ENCODE data around the gene ZBTB21. TPM values are rescaled to one million over a fixed set of nuclear protein-coding genes. Genes with fewer than 3 reads are reported as not detected.

Gene ZBTB21
- total RNA-seq, 1 experiment from 2014 or later: 18.1 TPM

- H3K14ac ChIP-seq (ENCODE audit: insufficient read depth, low read length): no peak overlapping the region
- no peaks in the 10 kb centered on the region for H3K27me3 ChIP-seq (ENCODE audit: insufficient read depth, low read length)
- H4K20me1 ChIP-seq (ENCODE audit: control insufficient read depth, insufficient read depth, insufficient read length): no peaks in the 10 kb centered on the region
- Mint-ChIP-seq H3K9me3 (no peaks in the 10 kb centered on the region), H3K4me3 (no peak overlapping the region), H3K36me3 (ENCODE audit: insufficient read depth in 1 of 3, low read depth in 3 of 3) (peaks cover 14 to 17% (median 16%) of the 10 kb centered on the region in 3 experiments), H3K27ac (no peak overlapping the region), H3K27me3 (ENCODE audit: low read depth) (peaks cover 2% of the 10 kb centered on the region), H3K4me1 (no peaks in the 10 kb centered on the region)
- no peak overlapping the region for H3K23ac ChIP-seq (ENCODE audit: insufficient read length, low read depth, low read length)
- H4K8ac ChIP-seq (replicated peaks; ENCODE audit: insufficient read length, low read depth, low read length): no peak overlapping the region
- no peak overlapping the region for H3K18ac ChIP-seq (ENCODE audit: insufficient read length, low read depth, low read length)
- H3K9me3 ChIP-seq (ENCODE audit: control insufficient read depth, low read depth, low read length): no peaks in the 10 kb centered on the region
- DNase-seq: no peak
- no peak overlapping the region for H3K9ac ChIP-seq (ENCODE audit: extremely low read depth, insufficient read length, low read length)
- H3K4me1 ChIP-seq (ENCODE audit: insufficient read depth, low read length): no peaks in the 10 kb centered on the region
- no peak overlapping the region for H3K56ac ChIP-seq (ENCODE audit: insufficient read length, low read depth, low read length)
- H2BK20ac ChIP-seq (ENCODE audit: low read depth, low read length, poor library complexity, severe bottlenecking): no peak overlapping the region
- no peak overlapping the region for H3K27ac ChIP-seq (ENCODE audit: insufficient read length, low read depth, low read length)
- H2BK120ac ChIP-seq (ENCODE audit: low read depth, low read length, poor library complexity, severe bottlenecking): no peak overlapping the region
- no peak overlapping the region for H2AK5ac ChIP-seq (ENCODE audit: insufficient read length, low read length)
- TF ChIP-seq, protein P1, sequence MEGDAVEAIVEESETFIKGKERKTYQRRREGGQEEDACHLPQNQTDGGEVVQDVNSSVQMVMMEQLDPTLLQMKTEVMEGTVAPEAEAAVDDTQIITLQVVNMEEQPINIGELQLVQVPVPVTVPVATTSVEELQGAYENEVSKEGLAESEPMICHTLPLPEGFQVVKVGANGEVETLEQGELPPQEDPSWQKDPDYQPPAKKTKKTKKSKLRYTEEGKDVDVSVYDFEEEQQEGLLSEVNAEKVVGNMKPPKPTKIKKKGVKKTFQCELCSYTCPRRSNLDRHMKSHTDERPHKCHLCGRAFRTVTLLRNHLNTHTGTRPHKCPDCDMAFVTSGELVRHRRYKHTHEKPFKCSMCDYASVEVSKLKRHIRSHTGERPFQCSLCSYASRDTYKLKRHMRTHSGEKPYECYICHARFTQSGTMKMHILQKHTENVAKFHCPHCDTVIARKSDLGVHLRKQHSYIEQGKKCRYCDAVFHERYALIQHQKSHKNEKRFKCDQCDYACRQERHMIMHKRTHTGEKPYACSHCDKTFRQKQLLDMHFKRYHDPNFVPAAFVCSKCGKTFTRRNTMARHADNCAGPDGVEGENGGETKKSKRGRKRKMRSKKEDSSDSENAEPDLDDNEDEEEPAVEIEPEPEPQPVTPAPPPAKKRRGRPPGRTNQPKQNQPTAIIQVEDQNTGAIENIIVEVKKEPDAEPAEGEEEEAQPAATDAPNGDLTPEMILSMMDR (conservative IDR thresholded peaks at IDR 0.05): no peak
- H2AFZ ChIP-seq (ENCODE audit: low read length): no peak overlapping the region
- H2BK5ac ChIP-seq (ENCODE audit: insufficient read length, low read length): no peak overlapping the region
- no peak overlapping the region for H3K4me2 ChIP-seq (ENCODE audit: insufficient read depth, insufficient read length, low read length)
- H4K5ac ChIP-seq (ENCODE audit: insufficient read length, low read depth, low read length): no peak overlapping the region
- no CpG with 5 or more reads among the region's 3 CpGs for WGBS (ENCODE audit: extremely low coverage, insufficient read length, low lambda C conversion rate)
- no peak overlapping the region for H2BK15ac ChIP-seq (ENCODE audit: low read depth, low read length)
- H3T11ph ChIP-seq (ENCODE audit: low read length): no peak overlapping the region
- no peaks in the 10 kb centered on the region for H3K23me2 ChIP-seq (ENCODE audit: insufficient read length, low read depth, low read length, poor library complexity, severe bottlenecking)
- H2BK12ac ChIP-seq (ENCODE audit: insufficient read length, low read depth, low read length): no peak overlapping the region
- H4K91ac ChIP-seq (ENCODE audit: insufficient read length, low read depth, low read length): no peak overlapping the region
- H3K79me1 ChIP-seq (ENCODE audit: insufficient read depth, low read depth, low read length, poor library complexity, severe bottlenecking): no peaks in the 10 kb centered on the region
- H3K4ac ChIP-seq (ENCODE audit: low read depth, low read length): no peak overlapping the region
- no peaks in the 10 kb centered on the region for H3K79me2 ChIP-seq (ENCODE audit: insufficient read depth, low read length)
Measured at GRCh38 chr21:41987310-41987709, 22.9 kb downstream of the ZBTB21 start.
